ENCODE measurements around the gene PKDREJ.
"Not testable (repeated sequence)": the region's sequence is repeated elsewhere in the genome, so short reads cannot be mapped to it uniquely, and the experiment has no call there.

The PKDREJ gene

DNA sequence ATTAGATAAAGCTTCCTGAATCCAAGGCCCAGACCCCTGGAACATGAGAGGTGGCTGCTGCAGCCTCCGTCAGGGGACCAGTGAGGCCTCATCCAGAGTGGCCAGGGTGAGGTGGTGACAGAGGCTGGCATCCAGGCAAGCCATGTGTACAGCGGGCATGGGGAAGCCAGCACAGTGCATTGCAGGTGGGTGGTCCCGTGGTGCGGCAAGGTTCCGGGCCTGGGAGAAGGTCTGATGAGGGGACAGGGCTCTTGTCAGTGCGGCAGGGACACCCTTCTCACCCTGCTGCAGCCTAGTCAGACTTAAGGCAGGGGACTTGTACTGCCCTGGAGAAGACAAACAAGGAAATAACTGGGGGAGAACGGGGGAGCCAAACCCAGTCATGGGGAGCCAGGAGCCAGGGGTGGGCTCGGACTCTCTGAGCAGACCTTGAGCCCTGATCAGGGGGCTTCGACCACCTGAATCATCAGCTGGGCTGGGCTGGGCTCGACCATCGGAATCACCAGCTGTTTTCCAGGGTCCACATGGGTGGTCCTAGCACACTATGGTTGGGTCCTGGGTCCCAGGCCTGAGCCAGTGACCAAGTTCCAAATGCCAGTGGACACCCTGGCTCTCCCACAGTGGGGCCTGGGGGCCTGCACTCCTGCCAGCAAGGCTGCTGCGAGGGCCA lies 9.8 kb upstream of the PKDREJ start:
- no peak overlapping the region for H3K4me3 ChIP-seq (ENCODE audit: low read length)
- peaks cover 4% of the 10 kb centered on the region for H3K4me1 ChIP-seq (ENCODE audit: control insufficient read depth, insufficient read depth, low read length)
- no peaks in the 10 kb centered on the region for H3K27me3 ChIP-seq (ENCODE audit: control insufficient read depth, insufficient read depth, low read length)
- H3K36me3 ChIP-seq (ENCODE audit: control insufficient read depth, insufficient read depth, low read length), result peaks cover 35% of the 10 kb centered on the region
- H3K27ac ChIP-seq (ENCODE audit: low read depth, low read length), result no peak overlapping the region
- H3K9ac ChIP-seq (ENCODE audit: low read length), result no peak overlapping the region

DNA sequence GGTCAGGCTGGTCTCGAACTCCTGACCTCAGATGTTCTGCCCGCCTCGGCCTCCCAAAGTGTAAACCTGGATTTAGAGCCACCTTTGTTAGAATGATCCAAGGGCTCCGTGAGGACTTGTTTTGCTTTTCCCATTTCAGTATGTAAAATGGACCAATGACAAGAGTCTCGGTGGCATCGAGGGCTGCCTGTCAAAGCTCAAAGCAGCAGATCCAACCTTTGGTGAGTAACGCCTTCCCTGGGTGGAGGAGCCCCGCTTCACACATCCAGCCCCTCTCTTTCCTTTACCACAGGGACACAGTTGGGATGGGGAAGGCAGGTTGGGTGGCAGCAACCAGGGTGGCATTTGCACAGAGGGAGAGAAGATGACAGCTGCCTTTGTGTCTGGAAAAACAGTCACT lies 9.1 kb upstream of the PKDREJ start:
- H3K27me3 ChIP-seq (ENCODE audit: control insufficient read depth, insufficient read depth, low read length), result no peaks in the 10 kb centered on the region
- no peak overlapping the region for H3K27ac ChIP-seq (ENCODE audit: low read depth, low read length)
- peaks cover 6% of the 10 kb centered on the region for H3K4me1 ChIP-seq (ENCODE audit: control insufficient read depth, insufficient read depth, low read length)
- H3K36me3 ChIP-seq (ENCODE audit: control insufficient read depth, insufficient read depth, low read length), result peaks cover 31% of the 10 kb centered on the region
- H3K9ac ChIP-seq (ENCODE audit: low read length), result no peak overlapping the region
- no peak overlapping the region for H3K4me3 ChIP-seq (ENCODE audit: low read length)

DNA sequence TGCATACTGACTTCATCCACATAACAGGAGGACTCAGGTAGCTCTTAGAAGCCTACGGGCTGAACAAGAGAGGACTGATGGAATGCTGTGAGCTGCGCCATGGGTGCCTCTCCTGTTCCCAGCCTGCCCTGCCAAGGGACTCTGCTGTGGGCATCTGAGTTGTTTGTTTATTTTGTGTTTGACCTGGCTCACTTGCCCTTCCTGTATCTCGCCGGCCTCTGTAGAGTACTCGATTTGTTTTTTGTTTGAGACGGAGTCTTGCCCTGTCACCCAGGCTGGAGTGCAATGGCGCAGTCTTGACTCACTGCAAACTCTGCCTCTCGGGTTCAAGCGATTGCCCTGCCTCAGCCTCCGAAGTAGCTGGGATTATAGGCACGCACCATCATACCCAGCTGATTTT lies 6.4 kb upstream of the PKDREJ start:
- Histone ChIP-seq H3K27ac (ENCODE audit: low read depth, low read length) (no peak overlapping the region), H3K4me1 (ENCODE audit: control insufficient read depth, insufficient read depth, low read length) (peaks cover 10% of the 10 kb centered on the region), H3K4me3 (ENCODE audit: low read length) (no peak overlapping the region), H3K9ac (ENCODE audit: low read length) (no peak overlapping the region), H3K27me3 (ENCODE audit: control insufficient read depth, insufficient read depth, low read length) (no peaks in the 10 kb centered on the region), H3K36me3 (ENCODE audit: control insufficient read depth, insufficient read depth, low read length) (peaks cover 18% of the 10 kb centered on the region)

DNA sequence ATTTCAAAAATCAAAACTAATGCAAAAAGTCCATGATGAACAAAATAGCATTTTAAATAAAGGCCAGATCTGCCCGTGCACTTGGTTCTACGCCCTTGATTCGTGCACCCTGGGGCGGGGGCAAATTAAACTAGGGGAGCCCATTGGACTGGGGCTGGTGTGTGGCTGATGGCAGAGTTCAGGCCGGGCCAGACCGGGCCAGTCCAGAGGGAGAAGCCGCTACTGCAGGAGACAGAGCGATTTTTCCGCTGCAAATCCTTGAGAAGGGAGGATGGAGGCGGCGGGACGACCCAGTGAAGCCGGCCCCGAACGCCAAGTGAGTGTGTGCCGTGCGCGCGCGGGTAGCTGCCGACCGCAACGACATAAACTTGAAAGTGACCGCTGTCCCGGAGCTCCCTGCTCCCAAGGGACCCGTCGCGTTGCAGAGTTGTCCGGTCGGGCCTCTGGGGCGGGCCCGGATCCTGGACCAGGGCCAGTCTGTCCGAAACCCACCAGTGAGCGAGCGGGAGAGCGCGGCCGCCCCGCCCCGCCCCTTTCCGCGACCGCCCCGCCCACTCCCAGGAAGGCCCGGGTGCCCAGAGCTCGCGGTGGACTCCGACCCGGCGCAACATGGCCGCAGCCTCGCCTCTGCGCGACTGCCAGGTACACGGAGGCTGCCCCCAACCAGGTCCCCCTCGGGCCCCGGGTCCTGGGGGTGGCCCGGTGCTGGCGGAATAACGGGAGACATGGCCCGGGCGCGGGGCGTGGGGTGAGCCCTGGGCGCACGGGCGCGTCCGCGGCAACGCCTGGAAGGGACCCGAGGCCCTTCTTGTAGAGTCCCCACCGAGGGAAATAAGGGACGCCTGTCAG lies 4.5 kb upstream of the PKDREJ start, which contains the start of gene TTC38:
Gene TTC38, plus strand, starts transcription at position 578 of the 849 bp plus-strand sequence. Its CDS starts 32 bp downstream, at position 610.
- Histone ChIP-seq H3K4me1 (ENCODE audit: control insufficient read depth, insufficient read depth, low read length) (peaks cover 10% of the 10 kb centered on the region), H3K9ac (ENCODE audit: low read length) (peak within 1 kb of the TSS; percentile 75), H3K36me3 (ENCODE audit: control insufficient read depth, insufficient read depth, low read length) (peaks cover 5% of the 10 kb centered on the region), H3K27me3 (ENCODE audit: control insufficient read depth, insufficient read depth, low read length) (no peaks in the 10 kb centered on the region), H3K27ac (ENCODE audit: low read depth, low read length) (peak within 1 kb of the TSS; percentile 74), H3K4me3 (ENCODE audit: low read length) (peak within 1 kb of the TSS; percentile 91)

DNA sequence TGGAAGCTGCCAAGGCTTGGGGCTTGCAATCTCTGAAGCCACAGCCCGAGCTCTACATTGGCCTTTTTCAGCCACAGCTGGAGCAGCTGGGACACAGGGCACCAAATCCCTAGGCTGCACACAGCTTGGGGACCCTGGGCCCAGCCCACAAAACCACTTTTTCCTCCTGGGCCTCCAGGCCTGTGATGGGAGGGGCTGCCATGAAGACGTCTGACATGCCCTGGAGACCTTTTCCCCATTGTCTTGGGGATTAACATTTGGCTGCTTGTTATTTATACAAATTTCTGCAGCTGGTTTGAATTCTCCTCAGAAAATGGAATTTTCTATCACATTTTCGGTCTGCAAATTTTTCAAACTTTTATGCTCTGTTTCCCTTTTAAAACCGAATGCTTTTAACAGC lies 2.5 kb upstream of the PKDREJ start:
- H3K4me1 ChIP-seq (ENCODE audit: control insufficient read depth, insufficient read depth, low read length); H3K4me3 ChIP-seq (ENCODE audit: low read length); H3K36me3 ChIP-seq (ENCODE audit: control insufficient read depth, insufficient read depth, low read length); H3K27me3 ChIP-seq (ENCODE audit: control insufficient read depth, insufficient read depth, low read length); H3K9ac ChIP-seq (ENCODE audit: low read length); H3K27ac ChIP-seq (ENCODE audit: low read depth, low read length): not testable (repeated sequence)

- not testable (repeated sequence) for H3K27me3 ChIP-seq (ENCODE audit: control insufficient read depth, insufficient read depth, low read length); H3K36me3 ChIP-seq (ENCODE audit: control insufficient read depth, insufficient read depth, low read length); H3K27ac ChIP-seq (ENCODE audit: low read depth, low read length)
These were observed 1.4 kb upstream of the PKDREJ start for GRCh38 chr22:46264520-46264919.

DNA sequence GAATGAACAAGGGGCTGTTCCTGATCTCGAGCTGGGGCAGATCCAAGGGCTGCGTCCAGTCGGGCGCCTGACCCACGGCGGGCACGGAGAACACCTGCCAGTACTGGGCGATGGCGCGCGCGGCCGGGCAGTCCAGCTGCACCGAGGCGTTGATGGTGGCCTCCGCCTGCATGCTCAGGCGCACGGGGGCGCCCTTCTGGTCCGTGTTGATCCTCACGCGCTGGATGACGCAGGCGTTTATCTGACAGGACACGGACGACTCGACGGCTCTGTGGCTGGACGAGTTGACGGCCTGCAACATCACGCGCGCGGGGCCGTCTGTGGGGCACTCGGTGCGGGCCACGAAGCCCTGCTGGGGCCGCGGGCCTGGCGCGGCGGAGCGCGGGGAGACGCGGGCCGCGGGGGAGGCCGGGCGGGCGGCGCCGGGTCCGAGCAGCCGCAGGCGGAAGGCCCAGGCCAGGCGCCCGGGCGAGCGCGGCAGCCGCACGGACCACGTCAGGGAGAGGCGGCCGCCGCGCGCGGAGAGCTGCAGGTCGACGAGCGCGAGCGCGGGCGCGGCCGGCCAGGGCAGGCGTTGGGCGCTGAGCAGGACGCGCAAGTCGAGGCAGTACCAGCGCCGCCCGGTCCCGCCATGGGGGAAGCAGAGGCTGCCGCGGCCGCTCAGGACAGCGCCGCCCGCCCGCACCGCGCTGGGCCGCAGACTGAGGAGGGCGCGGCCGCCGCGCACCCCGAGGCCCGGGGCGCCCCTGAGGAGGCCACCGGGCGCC lies 511 bp downstream of the PKDREJ start:
- Histone ChIP-seq H3K27me3 (ENCODE audit: control insufficient read depth, insufficient read depth, low read length) (no peaks in the 10 kb centered on the region), H3K4me1 (ENCODE audit: control insufficient read depth, insufficient read depth, low read length) (peaks cover 5% of the 10 kb centered on the region), H3K4me3 (ENCODE audit: low read length) (no peak overlapping the region), H3K36me3 (ENCODE audit: control insufficient read depth, insufficient read depth, low read length) (no peaks in the 10 kb centered on the region), H3K9ac (ENCODE audit: low read length) (no peak overlapping the region), H3K27ac (ENCODE audit: low read depth, low read length) (no peak overlapping the region)

More at GRCh38 chr22:46264520-46264919, 1.4 kb upstream of the PKDREJ start:
- H3K9ac ChIP-seq (ENCODE audit: low read length); H3K4me3 ChIP-seq (ENCODE audit: low read length); H3K4me1 ChIP-seq (ENCODE audit: control insufficient read depth, insufficient read depth, low read length): not testable (repeated sequence)

DNA sequence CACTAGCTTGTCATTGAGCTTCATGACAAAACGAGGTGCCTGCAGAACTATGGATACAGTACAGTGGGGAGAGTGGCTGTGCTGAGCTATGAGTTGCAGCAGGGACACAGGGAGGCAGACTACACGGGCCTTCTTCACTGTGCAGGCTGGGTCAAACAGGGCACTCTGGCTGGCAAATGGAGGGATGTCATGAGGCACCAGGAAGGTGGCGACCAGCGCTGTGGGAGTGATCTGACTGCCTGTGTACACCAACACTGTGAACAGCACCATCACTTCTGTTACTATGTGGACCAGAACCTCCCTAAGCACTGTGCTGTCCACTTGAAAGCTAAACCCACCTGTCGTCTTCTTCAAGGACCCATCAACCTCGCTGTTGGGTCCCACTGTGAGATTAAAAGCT lies 3.1 kb downstream of the PKDREJ start:
- H3K4me3 ChIP-seq (ENCODE audit: low read length), result no peak overlapping the region
- H3K36me3 ChIP-seq (ENCODE audit: control insufficient read depth, insufficient read depth, low read length), result no peaks in the 10 kb centered on the region
- no peaks in the 10 kb centered on the region for H3K4me1 ChIP-seq (ENCODE audit: control insufficient read depth, insufficient read depth, low read length)
- no peaks in the 10 kb centered on the region for H3K27me3 ChIP-seq (ENCODE audit: control insufficient read depth, insufficient read depth, low read length)
- no peak overlapping the region for H3K9ac ChIP-seq (ENCODE audit: low read length)
- no peak overlapping the region for H3K27ac ChIP-seq (ENCODE audit: low read depth, low read length)

- Histone ChIP-seq H3K27me3 (ENCODE audit: control insufficient read depth, insufficient read depth, low read length) (no peaks in the 10 kb centered on the region), H3K27ac (ENCODE audit: low read depth, low read length) (no peak overlapping the region), H3K9ac (ENCODE audit: low read length) (no peak overlapping the region), H3K4me3 (ENCODE audit: low read length) (no peak overlapping the region), H3K36me3 (ENCODE audit: control insufficient read depth, insufficient read depth, low read length) (no peaks in the 10 kb centered on the region), H3K4me1 (ENCODE audit: control insufficient read depth, insufficient read depth, low read length) (no peaks in the 10 kb centered on the region)
These were observed 3.8 kb downstream of the PKDREJ start for GRCh38 chr22:46259374-46259773.

DNA sequence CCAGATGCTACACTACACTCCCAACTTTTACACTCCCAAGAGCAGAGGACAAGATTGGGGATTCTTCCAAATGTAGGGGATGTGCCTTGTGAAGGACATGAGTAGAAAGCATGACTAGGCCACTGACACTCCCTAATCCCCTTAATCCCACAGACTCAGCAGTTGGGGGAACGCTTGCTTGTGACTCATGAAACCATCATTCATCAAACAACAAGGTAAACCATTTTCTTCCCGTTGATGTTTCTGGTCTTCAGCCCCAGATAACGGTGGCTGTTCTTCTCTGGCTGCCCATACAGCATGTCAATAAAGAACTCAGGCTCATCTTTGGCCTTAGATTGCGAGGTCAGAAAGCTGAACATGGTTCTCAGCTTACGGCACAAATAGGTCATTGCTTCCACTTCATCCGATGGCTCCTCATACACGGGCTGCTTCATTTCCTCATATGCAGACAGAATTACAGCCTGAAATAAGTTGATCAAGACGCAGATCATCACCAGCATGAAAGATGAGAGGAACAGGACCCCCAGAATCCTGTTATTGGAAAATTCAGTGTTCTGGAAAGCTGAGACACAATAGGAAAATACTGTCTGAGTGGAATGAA lies 6.7 kb downstream of the PKDREJ start:
- Histone ChIP-seq H3K27me3 (ENCODE audit: control insufficient read depth, insufficient read depth, low read length) (no peaks in the 10 kb centered on the region), H3K27ac (ENCODE audit: low read depth, low read length) (no peak overlapping the region), H3K36me3 (ENCODE audit: control insufficient read depth, insufficient read depth, low read length) (no peaks in the 10 kb centered on the region), H3K4me3 (ENCODE audit: low read length) (no peak overlapping the region), H3K4me1 (ENCODE audit: control insufficient read depth, insufficient read depth, low read length) (peaks cover under 1% of the 10 kb centered on the region), H3K9ac (ENCODE audit: low read length) (no peak overlapping the region)

DNA sequence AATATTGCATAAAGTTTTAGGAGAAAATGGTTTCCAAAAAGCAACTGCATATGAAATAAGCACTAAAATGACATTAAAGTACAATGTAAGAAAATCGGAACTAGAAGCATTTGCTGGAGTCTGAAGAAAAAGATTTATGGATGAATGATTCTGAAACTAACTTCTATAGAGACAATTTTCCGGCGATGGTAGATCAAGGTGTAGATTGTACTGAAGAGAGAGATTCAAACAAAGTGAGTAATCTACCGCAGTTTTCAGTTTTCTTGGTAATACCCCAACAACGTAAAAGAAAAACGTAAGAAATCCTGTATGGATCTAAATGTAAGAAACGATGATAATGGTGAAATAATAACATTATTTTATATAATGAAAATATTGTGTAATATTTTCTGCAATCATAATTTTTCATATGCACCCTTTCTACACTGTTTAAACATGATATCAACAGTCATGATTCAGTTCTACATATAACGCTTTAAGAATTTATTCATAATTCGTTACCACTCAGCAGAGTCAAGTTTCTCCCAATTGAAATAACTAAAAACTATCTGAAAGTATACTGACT lies 11.2 kb downstream of the PKDREJ start:
- H3K27ac ChIP-seq (ENCODE audit: low read depth, low read length), result no peak overlapping the region
- H3K9ac ChIP-seq (ENCODE audit: low read length), result no peak overlapping the region
- H3K4me1 ChIP-seq (ENCODE audit: control insufficient read depth, insufficient read depth, low read length), result peaks cover 14% of the 10 kb centered on the region
- H3K36me3 ChIP-seq (ENCODE audit: control insufficient read depth, insufficient read depth, low read length), result no peaks in the 10 kb centered on the region
- H3K4me3 ChIP-seq (ENCODE audit: low read length), result no peak overlapping the region
- no peaks in the 10 kb centered on the region for H3K27me3 ChIP-seq (ENCODE audit: control insufficient read depth, insufficient read depth, low read length)

- Histone ChIP-seq H3K27ac (ENCODE audit: low read depth, low read length) (peak overlapping the region; percentile 4), H3K9ac (ENCODE audit: low read length) (no peak overlapping the region), H3K36me3 (ENCODE audit: control insufficient read depth, insufficient read depth, low read length) (no peaks in the 10 kb centered on the region), H3K4me3 (ENCODE audit: low read length) (peak overlapping the region; percentile 92), H3K27me3 (ENCODE audit: control insufficient read depth, insufficient read depth, low read length) (no peaks in the 10 kb centered on the region), H3K4me1 (ENCODE audit: control insufficient read depth, insufficient read depth, low read length) (peaks cover 14% of the 10 kb centered on the region)
These were observed 11.9 kb downstream of the PKDREJ start for GRCh38 chr22:46251266-46251665.
